ENCODE results near the gene BATF.

The BATF gene

DNA sequence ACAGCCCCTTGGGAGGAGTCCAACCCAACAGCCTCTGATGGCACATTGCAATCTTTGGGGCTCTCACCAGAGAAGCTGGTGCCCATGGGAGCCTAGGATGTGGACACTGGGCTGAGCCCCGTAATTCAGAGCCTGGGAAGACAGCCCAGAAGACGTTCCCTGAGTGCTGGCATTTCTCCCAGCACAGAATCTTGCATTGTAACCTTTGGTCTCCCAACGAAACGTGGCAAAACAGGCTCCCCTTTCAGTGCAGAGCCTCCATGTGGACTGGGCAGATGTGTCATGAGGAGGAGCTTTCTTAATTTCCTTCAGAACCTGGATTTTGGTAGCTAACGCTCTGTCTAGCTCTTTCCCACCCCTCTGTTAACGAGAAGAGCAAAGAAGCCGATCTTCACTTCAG lies 26.3 kb downstream of the BATF start:
- H3K4me1 ChIP-seq (ENCODE audit: control insufficient read depth, insufficient read depth, low read length): no peaks in the 10 kb centered on the region
- ChIA-PET POLR2A (no interaction called here), CTCF (interaction anchor here (3.6 kb wide), 1 partner anchor 12 kb away, joined by 20 read pairs; no protein-coding TSS in a partner anchor)
- H3K4me3 ChIP-seq (ENCODE audit: low read depth, low read length): no peak overlapping the region
- TF ChIP-seq ZNF585B (tag by site-specific recombination; IDR thresholded peaks at IDR 0.05) (no peak), ZNF530 (tag by site-specific recombination; IDR thresholded peaks at IDR 0.05; ENCODE audit: low read depth) (no peak), REPIN1 (tag by site-specific recombination; IDR thresholded peaks at IDR 0.05; ENCODE audit: low read depth) (no peak), ZNF292 (tag by site-specific recombination; IDR thresholded peaks at IDR 0.05; ENCODE audit: borderline replicate concordance, low read depth) (no peak), ZNF596 (tag by site-specific recombination; IDR thresholded peaks at IDR 0.05) (no peak), ZNF488 (tag by site-specific recombination; IDR thresholded peaks at IDR 0.05) (no peak)
- no peaks in the 10 kb centered on the region for H3K9me3 ChIP-seq (ENCODE audit: control insufficient read depth, insufficient read depth, low read depth, low read length)
- no peaks in the 10 kb centered on the region for H3K36me3 ChIP-seq (ENCODE audit: control insufficient read depth in 2 of 2, insufficient read depth in 1 of 2, low read length in 2 of 2)
- H3K27ac ChIP-seq (ENCODE audit: extremely low read depth, low read depth, low read length): no peak overlapping the region

GRCh38 chr14:75549169-75549568 lies 26.9 kb downstream of the BATF start:
- CTCF ChIA-PET: interaction anchor here (3.6 kb wide), 1 partner anchor 11 kb away, joined by 20 read pairs; no protein-coding TSS in a partner anchor
- POLR2A ChIA-PET: no interaction called here

DNA sequence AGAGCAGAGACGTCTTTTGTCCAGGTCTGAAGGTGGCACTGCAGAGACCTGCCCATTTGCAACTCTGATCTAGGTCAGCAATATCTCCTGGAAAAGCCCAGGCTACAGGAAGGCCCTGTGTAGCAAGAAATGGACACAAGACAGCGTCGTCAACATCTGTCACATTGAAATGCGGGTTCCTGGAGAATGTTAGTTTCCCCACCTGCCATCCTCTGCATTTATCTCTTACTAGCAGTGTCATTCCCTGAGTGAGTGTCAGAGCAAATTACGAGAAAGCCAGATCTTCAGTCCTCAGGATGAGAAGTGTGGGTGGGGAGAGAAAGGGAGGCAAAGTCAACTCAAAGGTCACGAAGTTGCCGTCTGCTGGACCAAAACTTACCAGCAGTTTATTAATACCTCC lies 28.8 kb downstream of the BATF start:
- Histone ChIP-seq H3K4me1 (ENCODE audit: control insufficient read depth, insufficient read depth, low read length) (no peaks in the 10 kb centered on the region), H3K27ac (ENCODE audit: extremely low read depth, low read depth, low read length) (no peak overlapping the region), H3K36me3 (ENCODE audit: control insufficient read depth in 2 of 2, insufficient read depth in 1 of 2, low read length in 2 of 2) (no peaks in the 10 kb centered on the region), H3K4me3 (ENCODE audit: low read depth, low read length) (no peak overlapping the region), H3K9me3 (ENCODE audit: control insufficient read depth, insufficient read depth, low read depth, low read length) (no peaks in the 10 kb centered on the region)
- ChIA-PET CTCF (interaction anchor here (3.6 kb wide), 1 partner anchor 10 kb away, joined by 20 read pairs; no protein-coding TSS in a partner anchor), POLR2A (no interaction called here)
- TF ChIP-seq ZNF571 (tag by site-specific recombination; IDR thresholded peaks at IDR 0.05): no peak
- TF ChIP-seq ZNF175 (tag by site-specific recombination; IDR thresholded peaks at IDR 0.05): no peak
- TF ChIP-seq, protein P1, sequence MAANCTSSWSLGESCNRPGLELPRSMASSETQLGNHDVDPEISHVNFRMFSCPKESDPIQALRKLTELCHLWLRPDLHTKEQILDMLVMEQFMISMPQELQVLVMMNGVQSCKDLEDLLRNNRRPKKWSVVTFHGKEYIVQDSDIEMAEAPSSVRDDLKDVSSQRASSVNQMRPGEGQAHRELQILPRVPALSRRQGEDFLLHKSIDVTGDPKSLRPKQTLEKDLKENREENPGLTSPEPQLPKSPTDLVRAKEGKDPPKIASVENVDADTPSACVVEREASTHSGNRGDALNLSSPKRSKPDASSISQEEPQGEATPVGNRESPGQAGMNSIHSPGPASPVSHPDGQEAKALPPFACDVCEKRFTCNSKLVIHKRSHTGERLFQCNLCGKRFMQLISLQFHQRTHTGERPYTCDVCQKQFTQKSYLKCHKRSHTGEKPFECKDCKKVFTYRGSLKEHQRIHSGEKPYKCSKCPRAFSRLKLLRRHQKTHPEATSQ (tag by site-specific recombination; IDR thresholded peaks at IDR 0.05): no peak
- TF ChIP-seq ZNF423 (tag by site-specific recombination; IDR thresholded peaks at IDR 0.05): no peak
- TF ChIP-seq KLF9 (tag by site-specific recombination; IDR thresholded peaks at IDR 0.05; ENCODE audit: low read depth): no peak
- TF ChIP-seq, protein P2, sequence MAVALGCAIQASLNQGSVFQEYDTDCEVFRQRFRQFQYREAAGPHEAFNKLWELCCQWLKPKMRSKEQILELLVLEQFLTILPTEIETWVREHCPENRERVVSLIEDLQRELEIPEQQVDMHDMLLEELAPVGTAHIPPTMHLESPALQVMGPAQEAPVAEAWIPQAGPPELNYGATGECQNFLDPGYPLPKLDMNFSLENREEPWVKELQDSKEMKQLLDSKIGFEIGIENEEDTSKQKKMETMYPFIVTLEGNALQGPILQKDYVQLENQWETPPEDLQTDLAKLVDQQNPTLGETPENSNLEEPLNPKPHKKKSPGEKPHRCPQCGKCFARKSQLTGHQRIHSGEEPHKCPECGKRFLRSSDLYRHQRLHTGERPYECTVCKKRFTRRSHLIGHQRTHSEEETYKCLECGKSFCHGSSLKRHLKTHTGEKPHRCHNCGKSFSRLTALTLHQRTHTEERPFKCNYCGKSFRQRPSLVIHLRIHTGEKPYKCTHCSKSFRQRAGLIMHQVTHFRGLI (tag by site-specific recombination; IDR thresholded peaks at IDR 0.05): no peak
- TF ChIP-seq YY2 (tag by site-specific recombination; IDR thresholded peaks at IDR 0.05): no peak
- TF ChIP-seq ZNF473 (tag by site-specific recombination; IDR thresholded peaks at IDR 0.05): no peak
- TF ChIP-seq, protein P3, sequence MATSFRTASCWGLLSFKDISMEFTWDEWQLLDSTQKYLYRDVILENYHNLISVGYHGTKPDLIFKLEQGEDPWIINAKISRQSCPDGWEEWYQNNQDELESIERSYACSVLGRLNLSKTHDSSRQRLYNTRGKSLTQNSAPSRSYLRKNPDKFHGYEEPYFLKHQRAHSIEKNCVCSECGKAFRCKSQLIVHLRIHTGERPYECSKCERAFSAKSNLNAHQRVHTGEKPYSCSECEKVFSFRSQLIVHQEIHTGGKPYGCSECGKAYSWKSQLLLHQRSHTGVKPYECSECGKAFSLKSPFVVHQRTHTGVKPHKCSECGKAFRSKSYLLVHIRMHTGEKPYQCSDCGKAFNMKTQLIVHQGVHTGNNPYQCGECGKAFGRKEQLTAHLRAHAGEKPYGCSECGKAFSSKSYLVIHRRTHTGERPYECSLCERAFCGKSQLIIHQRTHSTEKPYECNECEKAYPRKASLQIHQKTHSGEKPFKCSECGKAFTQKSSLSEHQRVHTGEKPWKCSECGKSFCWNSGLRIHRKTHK (tag by site-specific recombination; IDR thresholded peaks at IDR 0.05): no peak
- TF ChIP-seq, protein P4, sequence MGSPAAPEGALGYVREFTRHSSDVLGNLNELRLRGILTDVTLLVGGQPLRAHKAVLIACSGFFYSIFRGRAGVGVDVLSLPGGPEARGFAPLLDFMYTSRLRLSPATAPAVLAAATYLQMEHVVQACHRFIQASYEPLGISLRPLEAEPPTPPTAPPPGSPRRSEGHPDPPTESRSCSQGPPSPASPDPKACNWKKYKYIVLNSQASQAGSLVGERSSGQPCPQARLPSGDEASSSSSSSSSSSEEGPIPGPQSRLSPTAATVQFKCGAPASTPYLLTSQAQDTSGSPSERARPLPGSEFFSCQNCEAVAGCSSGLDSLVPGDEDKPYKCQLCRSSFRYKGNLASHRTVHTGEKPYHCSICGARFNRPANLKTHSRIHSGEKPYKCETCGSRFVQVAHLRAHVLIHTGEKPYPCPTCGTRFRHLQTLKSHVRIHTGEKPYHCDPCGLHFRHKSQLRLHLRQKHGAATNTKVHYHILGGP (tag by site-specific recombination; IDR thresholded peaks at IDR 0.05): no peak
- TF ChIP-seq ZNF660 (tag by site-specific recombination; IDR thresholded peaks at IDR 0.05): no peak
- no peak for TF ChIP-seq ZNF621 (tag by site-specific recombination; IDR thresholded peaks at IDR 0.05)
- TF ChIP-seq ZFHX2 (tag by site-specific recombination; conservative IDR thresholded peaks at IDR 0.05): no peak

More at GRCh38 chr14:75549169-75549568, 26.9 kb downstream of the BATF start:
- Histone ChIP-seq H3K4me1 (ENCODE audit: control insufficient read depth, insufficient read depth, low read length) (no peaks in the 10 kb centered on the region), H3K9me3 (ENCODE audit: control insufficient read depth, insufficient read depth, low read depth, low read length) (no peaks in the 10 kb centered on the region), H3K36me3 (ENCODE audit: control insufficient read depth in 2 of 2, insufficient read depth in 1 of 2, low read length in 2 of 2) (no peaks in the 10 kb centered on the region), H3K27ac (ENCODE audit: extremely low read depth, low read depth, low read length) (no peak overlapping the region), H3K4me3 (ENCODE audit: low read depth, low read length) (no peak overlapping the region)
- no peak for TF ChIP-seq ZBTB20 (tag by site-specific recombination; IDR thresholded peaks at IDR 0.05)
- no peak for TF ChIP-seq ZXDB (tag by site-specific recombination; IDR thresholded peaks at IDR 0.05)
- no peak for TF ChIP-seq ZNF350 (tag by site-specific recombination; IDR thresholded peaks at IDR 0.05)
- no peak for TF ChIP-seq ZNF223 (tag by site-specific recombination; IDR thresholded peaks at IDR 0.05)
- TF ChIP-seq, protein P1 (tag by site-specific recombination; IDR thresholded peaks at IDR 0.05): no peak
- TF ChIP-seq ZNF670 (tag by site-specific recombination; IDR thresholded peaks at IDR 0.05; ENCODE audit: low read depth): no peak
- TF ChIP-seq, protein P5, sequence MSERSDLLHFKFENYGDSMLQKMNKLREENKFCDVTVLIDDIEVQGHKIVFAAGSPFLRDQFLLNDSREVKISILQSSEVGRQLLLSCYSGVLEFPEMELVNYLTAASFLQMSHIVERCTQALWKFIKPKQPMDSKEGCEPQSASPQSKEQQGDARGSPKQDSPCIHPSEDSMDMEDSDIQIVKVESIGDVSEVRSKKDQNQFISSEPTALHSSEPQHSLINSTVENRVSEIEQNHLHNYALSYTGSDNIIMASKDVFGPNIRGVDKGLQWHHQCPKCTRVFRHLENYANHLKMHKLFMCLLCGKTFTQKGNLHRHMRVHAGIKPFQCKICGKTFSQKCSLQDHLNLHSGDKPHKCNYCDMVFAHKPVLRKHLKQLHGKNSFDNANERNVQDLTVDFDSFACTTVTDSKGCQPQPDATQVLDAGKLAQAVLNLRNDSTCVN (tag by site-specific recombination; optimal IDR thresholded peaks at IDR 0.05): no peak
